AG08395 (cell line): ENCODE measurements around the gene SUV39H1.
A peak's percentile ranks its signal among the peaks of the same experiment; 100 is the strongest.
"Not testable (repeated sequence)": the region's sequence is repeated elsewhere in the genome, so short reads cannot be mapped to it uniquely, and the experiment has no call there.

Experiments used
- DNase-seq: peaks from one replicate; pipeline ENCODE4 v3.0.0; 2012; ENCODE audit warnings: mixed read lengths, low spot score

SUV39H1 gene, protein sequence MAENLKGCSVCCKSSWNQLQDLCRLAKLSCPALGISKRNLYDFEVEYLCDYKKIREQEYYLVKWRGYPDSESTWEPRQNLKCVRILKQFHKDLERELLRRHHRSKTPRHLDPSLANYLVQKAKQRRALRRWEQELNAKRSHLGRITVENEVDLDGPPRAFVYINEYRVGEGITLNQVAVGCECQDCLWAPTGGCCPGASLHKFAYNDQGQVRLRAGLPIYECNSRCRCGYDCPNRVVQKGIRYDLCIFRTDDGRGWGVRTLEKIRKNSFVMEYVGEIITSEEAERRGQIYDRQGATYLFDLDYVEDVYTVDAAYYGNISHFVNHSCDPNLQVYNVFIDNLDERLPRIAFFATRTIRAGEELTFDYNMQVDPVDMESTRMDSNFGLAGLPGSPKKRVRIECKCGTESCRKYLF

DNA sequence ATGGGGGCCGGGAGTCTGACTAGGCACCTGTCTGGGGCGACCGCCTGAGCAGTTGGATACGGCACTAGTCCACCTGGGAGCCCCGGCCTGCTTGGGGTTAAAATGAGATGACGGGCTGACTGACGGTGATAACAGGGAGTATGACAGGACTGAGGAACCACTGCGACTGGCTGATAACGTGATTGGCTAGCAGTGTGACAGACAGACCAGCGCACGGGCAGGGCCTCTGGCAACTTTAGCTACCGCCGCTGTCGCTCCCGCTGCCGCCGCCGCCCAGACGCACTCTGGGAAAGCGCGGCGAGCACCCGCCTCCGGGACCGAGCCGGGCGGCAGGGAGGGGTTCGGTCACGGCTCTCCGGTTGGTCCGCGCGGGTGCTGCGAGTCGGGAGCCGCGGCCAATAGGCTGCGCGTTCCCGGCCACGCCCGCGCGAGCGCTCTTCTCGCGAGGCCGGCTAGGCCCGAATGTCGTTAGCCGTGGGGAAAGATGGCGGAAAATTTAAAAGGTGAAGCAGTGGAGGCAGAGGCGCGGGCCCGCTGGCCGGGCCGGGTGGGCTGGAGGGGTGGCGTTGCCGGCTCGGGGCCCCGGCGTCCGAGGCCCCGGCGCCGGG lies at the start of gene SUV39H1:
TSS of gene SUV39H1 (plus strand) at position 434 of the 608 bp plus-strand sequence. CDS start at position 485, 51 bp downstream.
- DNase-seq = peak; percentile 94

DNA sequence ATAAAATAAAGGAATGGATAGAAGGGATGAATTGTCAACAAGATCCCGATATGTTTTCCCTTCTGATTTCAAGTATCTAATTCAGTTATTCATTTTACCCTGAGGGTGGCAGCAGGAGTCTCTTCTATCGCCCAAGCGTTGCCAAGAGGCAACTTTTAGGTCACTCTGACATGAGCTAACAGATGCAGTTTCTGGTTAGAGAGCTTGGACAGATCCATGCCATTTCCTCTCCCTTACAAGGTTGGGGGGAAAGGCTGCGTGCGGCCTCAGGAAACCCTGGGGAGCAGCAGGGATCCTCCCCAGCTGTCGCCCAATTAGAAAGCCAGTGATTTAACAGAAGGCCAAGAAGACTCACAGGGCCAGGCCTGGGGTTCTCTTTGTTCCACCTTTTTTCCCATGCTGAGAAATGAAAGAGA lies 48.2 kb upstream of the SUV39H1 start:
- DNase-seq = peak; percentile 54

DNA sequence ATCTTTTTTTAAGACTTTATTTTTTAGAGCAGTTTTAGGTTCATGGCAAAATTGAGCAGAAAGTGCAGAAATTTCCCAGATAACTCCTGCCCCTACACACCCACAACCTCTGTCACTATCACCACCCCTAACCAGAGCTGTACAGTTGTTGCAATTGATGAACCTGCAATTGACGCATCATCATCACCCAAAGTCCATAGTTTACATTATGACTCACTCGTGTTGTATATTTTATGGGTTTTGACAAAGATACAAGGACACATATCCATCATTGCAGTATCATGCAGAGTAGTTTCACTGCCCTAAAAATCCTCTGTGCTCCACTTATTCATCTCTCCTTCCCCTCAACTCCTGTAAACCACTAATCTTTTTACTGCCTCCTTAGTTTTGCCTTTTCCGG lies 47.4 kb upstream of the SUV39H1 start:
- DNase-seq = no peak

DNA sequence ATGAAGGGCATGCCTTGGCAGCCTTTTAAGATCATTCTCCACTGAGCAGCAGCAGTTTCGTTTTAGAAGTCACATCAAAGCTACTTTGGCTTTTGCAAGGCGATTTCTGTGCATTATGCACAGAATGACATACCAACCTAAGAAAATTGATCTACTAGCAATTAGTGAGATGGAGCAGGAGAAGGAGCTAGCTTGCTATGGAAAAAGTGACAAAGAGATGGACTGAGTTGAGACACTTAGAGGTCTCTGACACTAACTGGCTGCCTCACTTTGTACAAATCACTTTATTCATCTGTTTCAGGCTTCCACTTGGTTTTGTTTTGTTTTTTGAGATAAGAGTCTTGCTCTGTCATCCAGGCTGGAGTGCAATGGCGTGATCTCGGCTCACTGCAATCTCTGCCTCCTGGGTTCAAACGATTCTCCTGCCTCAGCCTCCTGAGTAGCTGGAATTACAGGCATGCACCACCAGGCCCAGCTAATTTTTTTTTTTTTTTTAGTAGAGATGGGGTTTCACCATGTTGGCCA lies 44.4 kb upstream of the SUV39H1 start:
- DNase-seq = not testable (repeated sequence)

DNA sequence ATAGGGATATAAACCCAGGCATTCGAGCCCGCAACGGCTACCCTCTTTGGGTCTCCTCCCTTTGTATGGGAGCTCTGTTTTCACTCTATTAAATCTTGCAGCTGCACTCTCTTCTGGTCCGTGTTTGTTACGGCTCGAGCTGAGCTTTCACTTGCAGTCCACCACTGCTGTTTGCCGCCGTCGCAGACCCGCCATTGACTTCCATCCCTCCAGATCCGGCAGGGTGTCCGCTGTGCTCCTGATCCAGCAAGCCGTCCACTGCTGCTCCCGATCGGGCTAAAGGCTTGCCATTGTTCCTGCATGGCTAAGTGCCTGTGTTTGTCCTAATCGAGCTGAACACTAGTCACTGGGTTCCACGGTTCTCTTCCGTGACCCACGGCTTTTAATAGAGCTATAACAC lies 41.8 kb upstream of the SUV39H1 start:
- not testable (repeated sequence) for DNase-seq

DNA sequence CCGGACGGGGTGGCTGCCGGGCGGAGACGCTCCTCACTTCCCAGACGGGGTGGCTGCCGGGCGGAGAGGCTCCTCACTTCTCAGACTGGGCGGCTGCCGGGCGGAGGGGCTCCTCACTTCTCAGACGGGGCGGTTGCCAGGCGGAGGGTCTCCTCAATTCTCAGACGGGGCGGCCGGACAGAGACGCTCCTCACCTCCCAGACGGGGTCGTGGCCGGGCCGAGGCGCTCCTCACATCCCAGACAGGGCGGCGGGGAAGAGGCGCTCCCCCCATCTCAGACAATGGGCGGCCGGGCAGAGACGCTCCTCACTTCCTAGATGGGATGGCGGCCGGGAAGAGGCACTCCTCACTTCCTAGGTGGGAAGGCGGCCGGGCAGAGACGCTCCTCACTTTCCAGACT lies 36.8 kb upstream of the SUV39H1 start:
- not testable (repeated sequence) for DNase-seq

DNA sequence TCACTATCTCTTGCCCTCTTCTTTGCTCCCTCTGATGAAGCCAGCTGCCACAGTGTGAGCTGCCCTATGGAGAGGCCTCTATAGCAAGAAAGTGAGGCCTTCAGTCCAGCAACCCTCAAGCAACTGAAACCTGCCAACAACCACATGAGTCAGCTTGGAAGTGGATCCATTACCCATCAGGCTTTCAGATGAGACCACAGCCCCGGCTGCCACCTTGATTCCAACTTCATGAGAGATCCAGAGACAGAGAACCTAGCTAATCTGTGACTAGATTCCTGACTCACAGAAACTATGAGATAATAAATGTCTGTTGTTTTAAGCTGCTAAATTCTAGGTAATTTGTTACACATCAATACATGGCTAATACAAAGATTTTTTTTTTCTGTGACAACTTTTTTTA lies 33.3 kb upstream of the SUV39H1 start:
- DNase-seq = no peak

DNA sequence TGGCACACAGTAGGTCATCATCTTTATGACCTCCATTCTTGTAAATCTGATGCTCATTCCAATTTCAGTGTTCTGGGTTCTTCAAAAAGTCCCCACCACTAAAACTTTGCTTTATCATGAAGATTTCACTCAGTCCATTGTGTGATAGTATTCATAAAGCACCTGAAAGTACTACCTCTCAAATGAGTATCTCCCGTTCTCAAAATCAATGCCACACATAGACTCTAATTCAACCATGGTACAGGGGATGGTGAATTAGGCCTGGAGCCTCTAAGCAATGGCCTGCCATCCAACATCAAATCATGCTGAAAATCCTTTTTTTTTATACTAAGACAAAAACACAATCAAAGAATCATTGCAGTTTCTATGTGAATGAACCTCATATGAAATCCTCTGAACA lies 32.4 kb upstream of the SUV39H1 start:
- DNase-seq = no peak

DNA sequence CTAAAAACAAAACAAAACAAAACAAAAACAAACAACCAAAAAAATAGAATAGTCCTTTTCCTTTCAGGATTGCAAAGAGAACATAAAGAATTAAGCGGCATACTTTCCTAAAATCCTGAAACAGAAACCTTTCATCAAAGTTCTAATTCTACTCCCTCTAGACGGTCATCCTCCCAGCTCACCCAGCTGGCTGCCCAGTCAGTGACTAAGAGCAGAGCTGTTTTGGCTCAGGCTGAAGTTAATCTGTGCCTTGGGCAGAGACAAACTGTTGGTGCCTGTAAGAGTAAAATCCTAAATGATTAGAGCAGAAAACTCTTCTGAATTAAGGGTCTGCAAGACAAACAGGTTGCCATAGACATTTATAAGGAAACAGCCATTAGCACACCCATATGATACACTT lies 30.5 kb upstream of the SUV39H1 start:
- peak; percentile 57 for DNase-seq

DNA sequence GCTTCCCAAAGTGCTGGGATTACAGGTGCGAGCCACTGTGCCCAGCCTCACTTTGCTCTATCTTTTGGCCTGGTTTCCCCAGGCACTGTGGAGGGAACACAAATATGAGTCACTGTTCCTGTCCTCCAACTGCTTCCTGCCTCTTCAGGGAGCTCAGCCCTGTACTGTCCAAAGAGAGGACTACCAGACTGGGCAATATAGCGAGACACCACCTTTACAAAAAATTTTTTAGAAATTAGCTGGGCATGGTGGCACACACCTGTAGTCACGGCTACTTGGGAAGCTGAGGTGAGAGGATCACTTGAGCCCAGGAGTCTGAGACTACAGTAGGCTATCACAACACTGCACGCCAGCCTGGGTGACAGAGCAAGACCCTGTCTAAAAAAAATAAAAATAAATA lies 29.9 kb upstream of the SUV39H1 start:
- no peak for DNase-seq

DNA sequence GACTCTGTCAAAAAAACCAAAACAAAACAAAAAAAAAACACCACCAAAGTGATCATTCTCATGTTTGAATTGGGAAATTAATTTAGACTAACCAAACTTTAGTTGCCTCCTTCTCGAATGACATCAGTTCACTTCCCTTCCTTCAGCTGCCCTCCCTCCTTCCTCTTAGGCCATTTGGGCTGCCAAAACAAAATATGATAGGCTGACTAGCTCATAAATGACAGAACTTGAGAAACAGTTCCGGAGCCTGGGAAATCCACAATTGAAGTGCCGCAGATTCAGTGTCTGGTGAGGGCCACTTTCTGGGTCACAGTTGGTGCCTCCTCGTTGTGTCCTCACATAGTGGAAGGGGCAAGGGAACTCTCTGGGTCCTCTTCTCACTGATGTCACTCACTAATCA lies 29.0 kb upstream of the SUV39H1 start:
- DNase-seq = no peak

DNA sequence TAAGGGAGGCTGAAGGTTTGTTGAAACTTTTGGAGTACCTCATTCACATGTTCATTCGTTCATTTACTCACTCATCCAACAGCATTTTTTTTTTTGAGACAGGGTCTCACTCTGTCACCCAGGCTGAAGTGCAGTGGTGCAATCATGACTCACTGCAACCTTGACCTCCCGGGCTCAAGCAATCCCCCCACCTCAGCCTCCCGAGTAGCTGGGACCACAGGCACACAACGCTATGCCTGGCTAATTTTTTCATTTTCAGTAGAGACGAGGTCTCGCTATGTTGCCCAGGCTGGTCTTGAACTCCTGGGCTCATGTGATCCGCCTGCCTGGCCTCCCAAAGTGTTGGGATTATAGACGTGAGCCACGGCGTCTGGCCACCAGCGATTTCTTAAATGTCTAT lies 28.3 kb upstream of the SUV39H1 start:
- not testable (repeated sequence) for DNase-seq

DNA sequence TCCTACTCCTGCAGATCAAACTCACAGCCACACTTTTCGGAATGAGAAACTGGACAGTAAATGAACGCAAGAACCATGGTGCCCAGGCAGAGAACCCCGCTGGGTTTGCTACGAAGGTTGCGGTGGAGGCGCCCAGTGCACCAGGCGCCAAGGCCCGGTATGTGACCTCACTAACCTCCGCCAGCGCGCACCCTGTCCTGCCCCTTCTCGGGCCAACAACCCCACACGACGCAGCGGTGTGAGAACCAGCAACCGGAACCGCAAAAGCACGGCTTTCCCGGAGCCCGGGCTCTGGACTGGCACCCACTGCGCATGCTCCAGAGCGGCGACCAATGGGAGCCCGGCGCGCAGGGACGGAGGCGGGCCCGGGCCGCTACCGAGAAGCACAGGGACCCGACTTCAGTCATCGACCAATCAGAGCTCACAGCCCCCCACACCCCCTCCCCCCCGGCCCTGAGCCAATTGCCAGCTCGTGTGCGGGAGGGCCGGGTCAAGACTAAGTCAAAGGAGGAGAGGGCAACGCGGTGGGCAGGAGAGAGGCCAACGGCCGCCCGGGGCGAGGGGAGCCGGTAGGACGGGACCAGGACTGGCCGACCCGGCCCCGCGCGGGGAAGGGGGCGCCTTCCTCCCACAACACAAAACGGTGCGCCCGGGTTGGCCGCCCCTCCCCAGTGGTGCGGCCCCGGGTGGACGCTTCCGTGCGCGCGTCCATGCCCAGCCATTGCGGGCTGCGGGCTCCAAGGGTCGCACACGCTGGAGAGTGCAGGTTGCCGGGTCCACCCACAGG lies 20.2 kb upstream of the SUV39H1 start:
- DNase-seq = peak; percentile 98

DNA sequence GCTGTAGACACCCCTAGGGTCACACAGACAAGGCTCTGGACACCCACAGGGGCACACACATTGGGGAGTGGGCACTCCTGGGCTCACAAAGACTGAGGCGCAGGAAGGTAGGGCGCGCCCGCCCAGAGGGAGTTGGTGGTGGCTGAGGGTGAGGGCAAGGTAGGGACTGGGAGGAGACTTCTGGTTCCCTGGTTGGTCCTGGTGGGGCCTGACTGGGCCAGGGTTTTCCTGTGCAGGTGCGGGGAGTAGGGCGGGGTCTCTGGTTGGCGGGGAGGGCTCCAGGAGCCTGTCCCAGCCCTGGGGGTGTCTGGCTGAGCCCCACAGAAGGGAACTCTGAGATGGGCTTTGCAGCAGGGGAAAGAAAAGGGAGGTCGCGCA lies 19.7 kb upstream of the SUV39H1 start:
- no peak for DNase-seq

DNA sequence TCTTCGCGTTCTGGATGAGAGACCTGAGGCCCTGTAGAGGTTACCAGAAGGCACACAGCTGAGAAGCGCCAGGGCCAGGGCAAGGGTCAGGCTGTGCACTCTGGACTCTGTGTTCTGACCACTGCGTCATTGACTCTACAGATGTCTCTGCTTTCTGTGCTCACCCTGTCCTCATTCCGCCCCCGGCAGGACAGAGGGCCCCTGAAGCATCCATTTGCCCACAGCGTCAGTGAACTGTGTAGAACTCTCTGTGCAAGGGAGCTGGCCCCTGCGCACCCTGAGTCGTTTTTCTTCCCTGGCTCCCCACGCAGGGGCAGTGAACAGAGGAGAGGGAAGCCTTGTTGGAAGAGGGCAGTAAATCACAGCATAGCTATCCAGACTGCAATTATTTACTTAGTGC lies 19.0 kb upstream of the SUV39H1 start:
- no peak for DNase-seq

DNA sequence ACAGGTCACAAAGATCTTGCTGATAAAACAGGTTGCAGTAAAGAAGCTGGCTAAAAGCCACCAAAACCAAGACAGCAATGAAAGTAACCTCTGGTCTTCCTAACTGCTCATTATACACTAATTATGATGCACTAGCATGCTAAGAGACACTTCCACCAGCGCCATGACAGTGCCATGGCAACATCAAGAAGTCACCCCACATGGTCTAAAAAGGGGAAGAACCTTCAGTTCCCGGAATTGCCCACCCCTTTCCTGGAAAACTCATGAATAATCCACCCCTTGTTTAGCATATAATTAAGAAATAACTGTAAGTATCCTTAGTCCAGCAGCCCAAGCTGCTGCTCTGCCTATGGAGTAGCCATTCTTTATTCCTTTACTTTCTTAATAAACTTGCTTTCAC lies 16.1 kb upstream of the SUV39H1 start:
- not testable (repeated sequence) for DNase-seq

DNA sequence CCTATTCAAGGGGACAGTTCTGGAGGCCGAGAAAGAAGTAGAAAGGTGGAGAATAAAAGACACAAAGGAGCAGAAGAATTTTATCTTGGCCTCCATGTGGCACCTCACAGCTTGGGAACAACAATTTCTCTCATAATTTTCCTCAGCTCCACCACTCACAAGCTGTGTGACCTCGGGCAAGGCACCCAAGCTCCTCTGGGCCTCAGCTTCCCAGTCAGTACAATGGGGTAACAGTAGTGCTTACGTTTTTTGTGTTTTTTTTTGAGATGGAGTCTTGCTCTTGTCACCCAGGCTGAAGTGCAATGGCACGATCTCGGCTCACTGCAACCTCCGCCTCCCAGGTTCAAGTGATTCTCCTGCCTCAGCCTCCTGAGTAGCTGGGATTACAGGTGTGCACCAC lies 15.6 kb upstream of the SUV39H1 start:
- not testable (repeated sequence) for DNase-seq

DNA sequence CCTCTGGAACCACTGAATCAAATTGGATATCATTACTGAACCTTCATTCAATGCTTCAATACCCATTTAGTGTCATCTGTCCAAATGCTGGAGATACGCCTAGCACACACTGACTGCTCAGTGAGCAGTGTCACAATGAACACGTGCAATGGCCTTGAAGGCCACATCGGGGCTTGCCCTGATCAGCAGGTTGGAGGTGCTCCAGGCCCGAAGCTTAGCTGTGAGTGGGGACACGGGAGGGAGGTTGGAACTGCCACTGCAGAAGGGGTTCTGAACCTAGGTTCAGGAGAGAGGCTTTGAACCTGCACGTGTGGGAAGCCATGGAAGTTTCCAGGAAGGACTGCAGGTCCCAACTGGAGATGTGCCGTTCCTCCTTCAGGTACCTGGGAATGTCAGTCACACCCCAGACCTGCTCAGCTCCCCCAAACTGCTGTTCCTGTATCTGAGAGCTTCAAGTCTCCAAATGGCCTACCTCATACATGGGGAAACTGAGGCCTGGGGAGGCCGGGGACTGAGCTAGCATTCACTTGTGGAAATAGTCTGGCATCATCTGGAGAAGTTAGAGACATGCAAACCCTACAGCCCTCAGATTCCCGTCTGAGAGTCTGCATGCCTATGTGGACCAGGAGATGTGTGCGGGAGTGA lies 14.9 kb upstream of the SUV39H1 start:
- no peak for DNase-seq

DNA sequence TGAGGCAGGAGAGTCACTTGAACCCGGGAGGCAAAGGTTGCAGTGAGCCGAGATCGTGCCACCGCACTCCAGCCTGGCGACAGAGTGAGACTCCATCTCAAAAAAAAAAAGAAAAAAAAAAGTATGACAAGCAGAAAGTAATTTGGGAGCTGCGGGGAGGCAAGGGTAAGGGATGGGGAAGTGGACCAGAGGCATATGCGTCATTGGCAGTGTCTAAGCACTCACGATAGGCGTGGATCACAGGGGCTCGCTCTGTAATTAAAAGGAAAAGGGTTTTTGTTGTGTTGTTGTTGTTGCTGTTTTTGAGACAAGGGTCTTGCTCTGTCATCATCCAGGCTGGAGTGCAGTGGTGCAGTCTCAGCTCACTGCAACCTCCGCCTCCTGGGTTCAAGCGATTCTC lies 13.7 kb upstream of the SUV39H1 start:
- not testable (repeated sequence) for DNase-seq

DNA sequence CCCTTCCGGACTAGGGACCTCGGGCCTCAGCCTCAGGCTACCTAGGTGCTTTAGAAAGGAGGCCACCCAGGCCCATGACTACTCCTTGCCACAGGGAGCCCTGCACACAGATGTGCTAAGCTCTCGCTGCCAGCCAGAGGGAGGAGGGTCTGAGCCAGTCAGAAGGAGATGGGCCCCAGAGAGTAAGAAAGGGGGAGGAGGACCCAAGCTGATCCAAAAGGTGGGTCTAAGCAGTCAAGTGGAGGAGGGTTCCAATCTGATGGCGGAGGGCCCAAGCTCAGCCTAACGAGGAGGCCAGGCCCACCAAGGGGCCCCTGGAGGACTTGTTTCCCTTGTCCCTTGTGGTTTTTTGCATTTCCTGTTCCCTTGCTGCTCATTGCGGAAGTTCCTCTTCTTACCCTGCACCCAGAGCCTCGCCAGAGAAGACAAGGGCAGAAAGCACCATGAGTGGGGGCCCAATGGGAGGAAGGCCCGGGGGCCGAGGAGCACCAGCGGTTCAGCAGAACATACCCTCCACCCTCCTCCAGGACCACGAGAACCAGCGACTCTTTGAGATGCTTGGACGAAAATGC lies 13.0 kb upstream of the SUV39H1 start, which contains the start of gene WAS:
TSS of gene WAS (plus strand) at position 389 of the 572 bp plus-strand sequence. CDS start at position 444, 55 bp downstream.
- DNase-seq = no peak

DNA sequence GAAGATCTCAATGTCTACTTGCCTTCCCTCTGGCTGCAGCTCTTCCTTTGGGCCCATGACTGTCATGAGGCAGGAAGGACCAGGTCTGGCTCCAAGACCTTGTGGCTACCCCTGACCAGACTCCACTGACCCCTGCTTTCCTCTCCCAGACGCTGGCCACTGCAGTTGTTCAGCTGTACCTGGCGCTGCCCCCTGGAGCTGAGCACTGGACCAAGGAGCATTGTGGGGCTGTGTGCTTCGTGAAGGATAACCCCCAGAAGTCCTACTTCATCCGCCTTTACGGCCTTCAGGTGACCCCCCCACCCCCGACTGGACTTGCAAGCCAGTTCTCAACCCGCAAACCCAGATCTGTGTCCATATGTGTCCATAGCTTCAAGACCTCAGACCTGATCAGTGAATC lies 12.4 kb upstream of the SUV39H1 start:
- DNase-seq = no peak

DNA sequence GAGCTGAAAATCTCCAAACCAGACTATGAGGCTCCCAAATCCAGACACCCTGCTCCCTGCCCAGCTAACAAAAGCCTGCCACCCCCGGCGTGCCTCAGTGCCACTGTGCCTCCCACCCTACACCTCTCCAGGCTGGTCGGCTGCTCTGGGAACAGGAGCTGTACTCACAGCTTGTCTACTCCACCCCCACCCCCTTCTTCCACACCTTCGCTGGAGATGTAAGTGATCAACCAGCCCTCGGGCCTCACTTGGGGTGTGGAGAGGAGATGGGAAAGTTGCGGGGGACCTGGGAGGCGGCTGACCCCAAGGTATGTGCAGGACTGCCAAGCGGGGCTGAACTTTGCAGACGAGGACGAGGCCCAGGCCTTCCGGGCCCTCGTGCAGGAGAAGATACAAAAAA lies 11.1 kb upstream of the SUV39H1 start:
- DNase-seq = no peak
